A549 (cell line): ENCODE results near the gene ZNF367.
"Not testable (repeated sequence)": the region's sequence is repeated elsewhere in the genome, so short reads cannot be mapped to it uniquely, and the experiment has no call there.

Experiments
- CBX2 ChIP-seq: fragments of 200-600 bp; sonication (generic); IDR thresholded peaks from 2 replicates; pipeline ENCODE4 v1.6.1; 2016; ENCODE audit warnings: low read depth, mild to moderate bottlenecking, borderline replicate concordance
- CTCF ChIP-seq: fragments of >200 bp; sonication (Bioruptor Twin); formaldehyde crosslinking; IDR thresholded peaks from 3 replicates; pipeline ENCODE4 v1.5.1; 2016
- ELK1 ChIP-seq: fragments of 150-350 bp; IDR thresholded peaks from 2 replicates; pipeline ENCODE4 v1.6.1; 2014; ENCODE audit warnings: low read depth, mild to moderate bottlenecking, low read length
- EP300 ChIP-seq, 2 experiments: fragments of >200 bp; sonication (Bioruptor Twin); formaldehyde crosslinking; IDR thresholded peaks; 2 replicates in 1 of 2; 3 replicates in 1 of 2; pipeline ENCODE4 v1.6.1; 2016 to 2017
- JUN ChIP-seq, 2 experiments: fragments of >200 bp; sonication (Bioruptor Twin); formaldehyde crosslinking; IDR thresholded peaks; 2 replicates in 1 of 2; 3 replicates in 1 of 2; pipeline ENCODE4 v1.6.1; 2016 to 2017
- PBX3 ChIP-seq: IDR thresholded peaks from 2 replicates; pipeline ENCODE4 v1.6.1; 2012
- POLR2A ChIP-seq: IDR thresholded peaks from 2 replicates; pipeline ENCODE4 v1.6.1; 2012; ENCODE audit warnings: mild to moderate bottlenecking, low read length
- RNF2 ChIP-seq: fragments of 200-600 bp; sonication (generic); IDR thresholded peaks from 2 replicates; pipeline ENCODE4 v1.6.1; 2016; ENCODE audit warnings: low read depth, mild to moderate bottlenecking, antibody characterized with exemption, moderate library complexity, borderline replicate concordance
- SREBF2 ChIP-seq: fragments of 450-650 bp; IDR thresholded peaks from 2 replicates; pipeline ENCODE4 v1.6.1; 2014; ENCODE audit warnings: mild to moderate bottlenecking, moderate library complexity
- USF2 ChIP-seq: fragments of 450-650 bp; IDR thresholded peaks from 2 replicates; pipeline ENCODE4 v1.6.1; 2014; ENCODE audit warnings: antibody characterized with exemption

- not testable (repeated sequence) for TF ChIP-seq USF2; CTCF; POLR2A; EP300 (IDR thresholded peaks at IDR 0.05); ELK1; CBX2; RNF2; PBX3; JUN (IDR thresholded peaks at IDR 0.05); SREBF2
Measured at GRCh38 chr9:96362119-96362518, 56.1 kb downstream of the ZNF367 start.
